ENCODE measurements around the gene ADAMTS12.

ADAMTS12 gene

DNA sequence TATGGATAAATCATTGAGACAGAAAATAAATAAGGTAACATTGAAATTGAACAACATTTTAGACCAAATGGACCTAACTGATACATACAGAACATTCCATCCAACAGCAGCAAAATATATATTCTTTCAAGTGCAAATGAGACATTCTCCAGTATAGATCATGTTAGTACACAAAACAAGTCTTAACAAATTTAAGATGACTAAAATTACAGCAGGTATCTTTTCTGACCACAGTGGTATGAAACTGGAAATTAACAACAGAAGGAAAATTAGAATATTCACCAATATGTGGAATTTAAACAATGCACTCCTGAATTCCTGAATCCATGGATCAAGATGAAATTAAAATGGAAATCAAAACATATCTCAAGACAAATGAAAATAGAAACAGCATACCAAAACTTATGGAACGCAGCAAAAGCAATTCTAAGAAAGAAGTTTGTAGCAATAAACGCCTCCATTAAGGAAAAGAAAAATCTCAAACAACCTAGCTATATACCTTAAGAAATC lies 115.6 kb downstream of the ADAMTS12 start:
- TF ChIP-seq JUND (IDR thresholded peaks at IDR 0.05; ENCODE audit: low read depth) = no peak
- no peak for DNase-seq (ENCODE audit: low read depth in 1 of 2, low spot score in 1 of 2)
- in situ Hi-C loops (cut with HindIII; ENCODE audit: low pct_unique_long_range_greater_than_20kb, low sequenced_read_pairs) = no loop called here

- no peak for TF ChIP-seq JUND (IDR thresholded peaks at IDR 0.05; ENCODE audit: low read depth)
- DNase-seq (ENCODE audit: low read depth in 1 of 2, low spot score in 1 of 2) = no peak
- in situ Hi-C loops (cut with HindIII; ENCODE audit: low pct_unique_long_range_greater_than_20kb, low sequenced_read_pairs) = no loop called here
These were observed 117.4 kb downstream of the ADAMTS12 start for GRCh38 chr5:33774341-33774740.

- no peak for TF ChIP-seq JUND (IDR thresholded peaks at IDR 0.05; ENCODE audit: low read depth)
- DNase-seq (ENCODE audit: low read depth in 1 of 2, low spot score in 1 of 2) = no peak
- in situ Hi-C loops (cut with HindIII; ENCODE audit: low pct_unique_long_range_greater_than_20kb, low sequenced_read_pairs) = no loop called here
These were observed 119.4 kb downstream of the ADAMTS12 start for GRCh38 chr5:33772380-33772897.

GRCh38 chr5:33769968-33770367 lies 121.8 kb downstream of the ADAMTS12 start:
- no peak for TF ChIP-seq JUND (IDR thresholded peaks at IDR 0.05; ENCODE audit: low read depth)
- in situ Hi-C loops (cut with HindIII; ENCODE audit: low pct_unique_long_range_greater_than_20kb, low sequenced_read_pairs) = no loop called here
- DNase-seq (ENCODE audit: low read depth in 1 of 2, low spot score in 1 of 2) = no peak

- no peak for DNase-seq (ENCODE audit: low read depth in 1 of 2, low spot score in 1 of 2)
- in situ Hi-C loops (cut with HindIII; ENCODE audit: low pct_unique_long_range_greater_than_20kb, low sequenced_read_pairs) = no loop called here
- TF ChIP-seq JUND (IDR thresholded peaks at IDR 0.05; ENCODE audit: low read depth) = no peak
These were observed 122.6 kb downstream of the ADAMTS12 start for GRCh38 chr5:33769196-33769595.

GRCh38 chr5:33766023-33766422 lies 125.8 kb downstream of the ADAMTS12 start:
- in situ Hi-C loops (cut with HindIII; ENCODE audit: low pct_unique_long_range_greater_than_20kb, low sequenced_read_pairs) = no loop called here
- DNase-seq (ENCODE audit: low read depth in 1 of 2, low spot score in 1 of 2) = no peak
- TF ChIP-seq JUND (IDR thresholded peaks at IDR 0.05; ENCODE audit: low read depth) = no peak

GRCh38 chr5:33764786-33765185 lies 127.0 kb downstream of the ADAMTS12 start:
- TF ChIP-seq JUND (IDR thresholded peaks at IDR 0.05; ENCODE audit: low read depth) = no peak

DNA sequence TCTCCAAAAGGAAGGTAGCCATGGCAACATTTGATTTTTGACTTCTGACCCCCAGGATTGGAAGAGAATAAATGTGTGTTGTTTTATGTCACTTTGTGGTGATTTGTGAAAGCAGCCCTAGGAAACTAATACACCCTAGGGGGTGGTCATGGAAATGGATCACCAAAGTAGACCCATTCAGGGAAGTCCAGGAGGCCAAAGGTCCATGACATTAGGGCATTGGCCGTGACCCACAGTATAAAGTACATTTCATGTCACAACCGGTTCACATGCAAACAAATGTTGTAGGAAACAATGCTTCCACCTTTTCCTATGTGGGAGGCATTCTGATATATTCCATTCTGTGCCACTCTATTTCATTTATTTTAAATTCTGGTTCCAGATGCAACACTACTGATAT lies 128.4 kb downstream of the ADAMTS12 start:
- no peak for DNase-seq (ENCODE audit: low read depth in 1 of 2, low spot score in 1 of 2)
- in situ Hi-C loops (cut with HindIII; ENCODE audit: low pct_unique_long_range_greater_than_20kb, low sequenced_read_pairs) = no loop called here
- no peak for TF ChIP-seq JUND (IDR thresholded peaks at IDR 0.05; ENCODE audit: low read depth)

More at GRCh38 chr5:33764786-33765185, 127.0 kb downstream of the ADAMTS12 start:
- DNase-seq (ENCODE audit: low read depth in 1 of 2, low spot score in 1 of 2) = no peak
- in situ Hi-C loops (cut with HindIII; ENCODE audit: low pct_unique_long_range_greater_than_20kb, low sequenced_read_pairs) = no loop called here

DNA sequence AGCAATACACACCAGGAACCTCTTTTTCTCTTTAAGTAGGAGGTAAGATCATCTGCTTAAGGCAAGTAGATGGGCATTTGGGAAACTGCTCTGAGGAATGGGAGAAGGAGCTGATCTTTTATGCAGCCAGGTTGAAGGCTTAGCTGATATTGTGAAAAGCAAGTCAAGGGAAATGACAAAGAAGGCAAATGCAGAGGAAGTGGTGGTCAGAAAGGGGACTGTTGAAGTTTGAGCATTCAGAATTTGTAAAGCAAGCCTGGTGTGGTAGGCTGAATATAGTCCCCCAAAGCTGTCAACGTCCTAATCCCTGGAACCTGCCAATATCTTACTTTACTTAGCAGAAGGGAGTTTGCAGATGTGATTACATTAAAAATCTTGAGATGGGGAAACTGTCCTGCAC lies 128.9 kb downstream of the ADAMTS12 start:
- DNase-seq (ENCODE audit: low read depth in 1 of 2, low spot score in 1 of 2) = no peak
- TF ChIP-seq JUND (IDR thresholded peaks at IDR 0.05; ENCODE audit: low read depth) = no peak
- in situ Hi-C loops (cut with HindIII; ENCODE audit: low pct_unique_long_range_greater_than_20kb, low sequenced_read_pairs) = no loop called here

GRCh38 chr5:33761139-33761538 lies 130.7 kb downstream of the ADAMTS12 start:
- TF ChIP-seq JUND (IDR thresholded peaks at IDR 0.05; ENCODE audit: low read depth) = no peak
- no peak for DNase-seq (ENCODE audit: low read depth in 1 of 2, low spot score in 1 of 2)
- in situ Hi-C loops (cut with HindIII; ENCODE audit: low pct_unique_long_range_greater_than_20kb, low sequenced_read_pairs) = no loop called here

DNA sequence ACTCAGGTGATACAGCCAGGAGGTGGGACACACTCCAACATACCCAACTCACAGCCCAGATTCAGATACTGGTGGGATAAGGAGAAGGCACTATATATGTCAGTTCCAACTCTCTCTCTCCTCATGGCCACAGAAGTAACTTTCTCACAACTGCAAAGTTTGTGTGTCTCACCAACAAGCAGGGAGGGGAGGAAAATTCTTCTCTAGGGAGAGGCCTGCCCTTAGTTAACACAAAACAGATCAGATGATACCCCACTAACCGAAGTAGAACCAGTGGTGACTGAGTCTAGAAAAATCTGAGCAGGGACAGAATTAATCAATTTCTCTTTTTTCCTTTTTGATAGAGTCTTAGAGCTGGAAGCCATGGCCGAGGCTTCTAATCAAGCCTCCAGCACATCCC lies 133.1 kb downstream of the ADAMTS12 start:
- in situ Hi-C loops (cut with HindIII; ENCODE audit: low pct_unique_long_range_greater_than_20kb, low sequenced_read_pairs) = no loop called here
- TF ChIP-seq JUND (IDR thresholded peaks at IDR 0.05; ENCODE audit: low read depth) = no peak
- DNase-seq (ENCODE audit: low read depth in 1 of 2, low spot score in 1 of 2) = no peak

DNA sequence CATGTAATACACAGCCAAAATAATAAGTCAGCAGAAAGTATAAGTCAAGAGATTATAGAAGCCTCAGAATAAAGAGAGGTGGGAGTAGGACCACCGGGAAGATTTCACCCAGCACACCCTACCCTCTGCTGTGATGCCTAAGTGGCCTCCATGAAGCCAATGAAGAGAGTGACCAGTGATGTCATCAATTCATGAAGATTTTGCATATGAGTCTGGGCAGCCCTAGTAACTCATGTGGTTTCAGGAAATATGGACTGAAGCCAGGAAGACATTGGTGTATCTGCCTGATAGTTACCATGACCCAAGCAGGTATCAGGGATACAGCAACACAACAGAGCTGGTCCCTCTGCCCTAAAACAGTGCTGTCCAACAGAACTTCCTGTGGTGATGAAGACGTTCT lies 135.3 kb downstream of the ADAMTS12 start:
- no peak for DNase-seq (ENCODE audit: low read depth in 1 of 2, low spot score in 1 of 2)
- TF ChIP-seq JUND (IDR thresholded peaks at IDR 0.05; ENCODE audit: low read depth) = no peak
- in situ Hi-C loops (cut with HindIII; ENCODE audit: low pct_unique_long_range_greater_than_20kb, low sequenced_read_pairs) = no loop called here

DNA sequence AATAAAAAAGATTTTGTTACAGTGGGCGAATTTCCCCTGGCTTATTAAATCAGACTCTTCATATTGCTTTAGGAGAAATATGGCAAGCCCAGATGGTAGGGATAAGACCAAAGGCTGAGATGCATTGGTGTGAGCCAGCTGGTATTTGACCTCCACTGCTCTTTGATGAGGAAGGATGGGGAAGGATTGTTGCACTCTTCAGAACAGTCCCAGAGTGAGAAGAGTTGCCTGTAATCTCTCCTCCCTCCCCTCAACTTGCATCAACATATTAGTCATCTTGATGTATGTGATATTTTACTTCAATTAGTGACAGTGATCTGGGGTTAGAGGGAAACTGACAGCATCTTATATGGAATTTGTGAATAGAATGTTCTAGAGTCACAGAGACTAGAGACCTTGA lies 136.6 kb downstream of the ADAMTS12 start:
- TF ChIP-seq JUND (IDR thresholded peaks at IDR 0.05; ENCODE audit: low read depth) = no peak
- in situ Hi-C loops (cut with HindIII; ENCODE audit: low pct_unique_long_range_greater_than_20kb, low sequenced_read_pairs) = no loop called here
- DNase-seq (ENCODE audit: low read depth in 1 of 2, low spot score in 1 of 2) = no peak

GRCh38 chr5:33753704-33754103 lies 138.1 kb downstream of the ADAMTS12 start:
- in situ Hi-C loops (cut with HindIII; ENCODE audit: low pct_unique_long_range_greater_than_20kb, low sequenced_read_pairs) = no loop called here
- TF ChIP-seq JUND (IDR thresholded peaks at IDR 0.05; ENCODE audit: low read depth) = no peak
- peak in 1 of 2 experiments; percentile 19 for DNase-seq (ENCODE audit: low read depth in 1 of 2, low spot score in 1 of 2)

Measured in T47D (cell line).